Effector memory CD4-positive, alpha-beta T cell (primary cell): ENCODE measurements around the gene DEPDC5.

Source experiments
- DNase-seq, 3 donors: peaks; one replicate each; pipeline ENCODE4 v3.0.0-alpha.2; 2020
- H3K27ac ChIP-seq: 2 replicates; pipeline ENCODE4 v1.7.0; 2013; ENCODE audit warnings: mild to moderate bottlenecking, low read length, moderate library complexity; ENCODE audit not compliant: insufficient read depth, poor library complexity, severe bottlenecking
- H3K27me3 ChIP-seq: replicated peaks from 2 replicates; pipeline ENCODE4 v1.7.0; 2013; ENCODE audit warnings: mild to moderate bottlenecking, low read length; ENCODE audit not compliant: insufficient read depth, control insufficient read depth, poor library complexity, severe bottlenecking
- H3K36me3 ChIP-seq: 2 replicates; pipeline ENCODE4 v1.7.0; 2013; ENCODE audit warnings: mild to moderate bottlenecking, low read length, moderate library complexity; ENCODE audit not compliant: control insufficient read depth, insufficient read depth
- H3K4me1 ChIP-seq: 2 replicates; pipeline ENCODE4 v1.7.0; 2013; ENCODE audit warnings: low read length, mild to moderate bottlenecking; ENCODE audit not compliant: control insufficient read depth, insufficient read depth, poor library complexity, severe bottlenecking
- H3K4me3 ChIP-seq: 2 replicates; pipeline ENCODE4 v1.7.0; 2013; ENCODE audit warnings: low read length, low read depth, mild to moderate bottlenecking; ENCODE audit not compliant: insufficient read depth, poor library complexity, severe bottlenecking
- H3K9me3 ChIP-seq: 2 replicates; pipeline ENCODE4 v1.7.0; 2013; ENCODE audit warnings: mild to moderate bottlenecking, low read length, moderate library complexity; ENCODE audit not compliant: control insufficient read depth

DEPDC5 gene

GRCh38 chr22:31911565-31912406 is 158.0 kb downstream of the DEPDC5 start:
- no peak overlapping the region for H3K4me3 ChIP-seq
- no peak for DNase-seq
- H3K27ac ChIP-seq: no peak overlapping the region

DNA sequence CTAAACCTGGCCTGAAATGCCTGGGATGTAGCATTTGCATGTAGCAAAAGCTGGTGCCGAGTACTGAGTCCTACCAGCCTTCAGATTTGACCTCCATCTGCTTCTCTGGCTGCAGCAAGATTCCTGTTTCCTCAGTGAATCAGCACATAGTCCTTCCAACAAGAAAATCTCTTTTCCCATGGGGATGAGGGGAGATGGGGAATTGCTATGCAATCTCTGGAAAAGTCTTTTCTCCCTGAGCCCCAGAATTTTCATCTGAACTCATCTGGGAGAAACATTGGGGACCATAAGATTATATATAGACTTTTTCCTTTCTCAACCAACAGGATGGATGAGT is 158.6 kb downstream of the DEPDC5 start:
- H3K36me3 ChIP-seq: no peaks in the 10 kb centered on the region
- no peak overlapping the region for H3K27ac ChIP-seq
- no peaks in the 10 kb centered on the region for H3K27me3 ChIP-seq
- H3K4me1 ChIP-seq: no peaks in the 10 kb centered on the region
- no peak overlapping the region for H3K4me3 ChIP-seq
- H3K9me3 ChIP-seq: no peaks in the 10 kb centered on the region
- no peak for DNase-seq

More at GRCh38 chr22:31911565-31912406, 158.0 kb downstream of the DEPDC5 start:
- Histone ChIP-seq H3K9me3 (no peaks in the 10 kb centered on the region), H3K4me1 (no peaks in the 10 kb centered on the region), H3K36me3 (no peaks in the 10 kb centered on the region), H3K27me3 (no peaks in the 10 kb centered on the region)

GRCh38 chr22:31915586-31915985 is 161.8 kb downstream of the DEPDC5 start:
- H3K4me1 ChIP-seq: no peaks in the 10 kb centered on the region
- no peak overlapping the region for H3K4me3 ChIP-seq
- H3K27me3 ChIP-seq: no peaks in the 10 kb centered on the region
- H3K9me3 ChIP-seq: no peaks in the 10 kb centered on the region
- H3K27ac ChIP-seq: no peak overlapping the region
- no peaks in the 10 kb centered on the region for H3K36me3 ChIP-seq
- DNase-seq: no peak

GRCh38 chr22:31917227-31917921 is 163.6 kb downstream of the DEPDC5 start:
- Histone ChIP-seq H3K27ac (no peak overlapping the region), H3K4me1 (no peaks in the 10 kb centered on the region), H3K36me3 (no peaks in the 10 kb centered on the region), H3K4me3 (no peak overlapping the region), H3K27me3 (no peaks in the 10 kb centered on the region), H3K9me3 (no peaks in the 10 kb centered on the region)
- no peak for DNase-seq

DNA sequence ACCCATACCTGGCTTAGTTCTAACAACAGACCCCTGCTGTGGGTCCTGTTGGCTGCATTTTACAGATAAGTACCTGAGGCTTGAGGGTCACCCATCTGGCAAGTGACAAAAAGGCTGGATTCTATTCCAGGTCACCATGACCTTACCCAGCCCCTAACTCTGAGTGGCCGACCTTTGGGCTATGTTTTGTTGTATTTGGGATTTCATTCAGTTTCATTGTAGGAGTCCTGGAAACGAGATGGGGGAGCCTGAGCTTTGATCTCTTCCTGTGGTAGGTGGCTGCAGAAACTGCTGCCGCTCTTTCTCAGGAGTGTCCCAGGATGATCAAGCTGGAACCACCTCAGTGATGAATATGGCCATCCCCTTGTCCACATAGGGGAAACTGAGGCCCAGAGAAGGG is 165.9 kb downstream of the DEPDC5 start:
- Histone ChIP-seq H3K9me3 (no peaks in the 10 kb centered on the region), H3K4me1 (no peaks in the 10 kb centered on the region)

GRCh38 chr22:31920306-31920705 is 166.5 kb downstream of the DEPDC5 start:
- H3K9me3 ChIP-seq: no peaks in the 10 kb centered on the region
- H3K4me1 ChIP-seq: no peaks in the 10 kb centered on the region
- no peaks in the 10 kb centered on the region for H3K36me3 ChIP-seq
- no peak overlapping the region for H3K27ac ChIP-seq
- DNase-seq: no peak
- H3K4me3 ChIP-seq: no peak overlapping the region
- no peaks in the 10 kb centered on the region for H3K27me3 ChIP-seq

More for the DNA sequence above, 165.9 kb downstream of the DEPDC5 start:
- H3K27ac ChIP-seq: no peak overlapping the region
- no peak for DNase-seq
- no peaks in the 10 kb centered on the region for H3K27me3 ChIP-seq
- no peak overlapping the region for H3K4me3 ChIP-seq
- H3K36me3 ChIP-seq: no peaks in the 10 kb centered on the region

DNA sequence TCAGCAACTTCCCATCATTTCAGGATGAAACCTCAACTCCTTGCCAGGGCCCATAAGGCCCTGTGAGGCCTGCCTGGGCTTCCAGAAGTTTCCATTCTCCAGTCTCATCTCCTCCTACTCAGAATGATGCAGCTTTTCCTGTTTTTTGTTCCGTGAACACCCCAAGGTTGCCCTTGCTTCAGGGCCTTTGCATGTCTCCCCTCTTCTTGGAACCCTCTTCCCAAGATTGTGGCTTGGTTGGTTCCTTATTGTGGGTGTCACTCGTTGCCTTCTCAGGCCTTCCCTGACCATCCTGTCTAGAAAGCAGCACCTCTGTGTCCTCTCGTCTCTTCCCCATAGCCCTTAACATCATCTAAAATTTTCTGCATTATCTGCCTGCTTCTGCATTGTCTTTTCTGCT is 167.3 kb downstream of the DEPDC5 start:
- no peaks in the 10 kb centered on the region for H3K36me3 ChIP-seq
- H3K27ac ChIP-seq: no peak overlapping the region
- no peaks in the 10 kb centered on the region for H3K4me1 ChIP-seq
- no peak overlapping the region for H3K4me3 ChIP-seq
- no peak for DNase-seq
- no peaks in the 10 kb centered on the region for H3K9me3 ChIP-seq
- H3K27me3 ChIP-seq: no peaks in the 10 kb centered on the region

- Histone ChIP-seq H3K27ac (no peak overlapping the region), H3K4me1 (no peaks in the 10 kb centered on the region), H3K27me3 (no peaks in the 10 kb centered on the region), H3K9me3 (no peaks in the 10 kb centered on the region), H3K36me3 (no peaks in the 10 kb centered on the region), H3K4me3 (no peak overlapping the region)
- no peak for DNase-seq
These were observed 168.7 kb downstream of the DEPDC5 start for GRCh38 chr22:31922534-31922933.

- H3K9me3 ChIP-seq: no peaks in the 10 kb centered on the region
- H3K4me1 ChIP-seq: no peaks in the 10 kb centered on the region
- H3K27me3 ChIP-seq: no peaks in the 10 kb centered on the region
- H3K27ac ChIP-seq: no peak overlapping the region
- H3K36me3 ChIP-seq: no peaks in the 10 kb centered on the region
- no peak overlapping the region for H3K4me3 ChIP-seq
- no peak for DNase-seq
These were observed 169.3 kb downstream of the DEPDC5 start for GRCh38 chr22:31923136-31923535.

DNA sequence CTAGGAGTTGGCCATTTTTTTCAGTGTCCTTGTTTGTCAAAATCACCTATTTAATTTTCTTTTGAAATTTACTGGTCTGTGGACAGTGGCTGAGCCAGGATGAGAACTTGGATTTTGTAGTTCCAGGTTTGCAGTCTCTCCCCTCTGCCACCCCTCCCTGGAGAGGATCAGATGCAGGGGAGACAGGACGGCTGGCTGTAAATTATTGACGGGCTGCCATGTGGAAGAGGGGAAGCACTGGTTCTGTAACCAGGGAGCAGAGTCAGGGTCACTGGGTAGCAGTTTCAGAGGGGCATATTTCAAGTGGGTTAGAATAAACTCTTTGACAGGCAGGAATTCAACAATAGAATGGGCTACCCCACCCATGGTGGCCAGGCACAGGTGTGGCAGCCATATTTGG is 169.9 kb downstream of the DEPDC5 start:
- H3K36me3 ChIP-seq: no peaks in the 10 kb centered on the region
- H3K27ac ChIP-seq: no peak overlapping the region
- H3K4me3 ChIP-seq: no peak overlapping the region
- H3K27me3 ChIP-seq: no peaks in the 10 kb centered on the region
- H3K4me1 ChIP-seq: no peaks in the 10 kb centered on the region
- DNase-seq: no peak
- H3K9me3 ChIP-seq: no peaks in the 10 kb centered on the region
